WTC11 (cell line): ENCODE data around the gene RING1.

Experiments
- AR ChIP-seq: fragments of 250-450 bp; sonication (Bioruptor Pico); IDR thresholded peaks from 2 replicates; pipeline ENCODE4 v1.9.0; 2021; ENCODE audit warnings: mild to moderate bottlenecking
- CBFB ChIP-seq: sonication (generic); formaldehyde crosslinking; IDR thresholded peaks from 2 replicates; pipeline ENCODE4 v1.8.1; 2022; ENCODE audit warnings: mild to moderate bottlenecking, low read depth, missing genetic modification reagents
- CTCF ChIP-seq: fragments of 200-600 bp; IDR thresholded peaks from 2 replicates; pipeline ENCODE4 v1.8.0; 2022; ENCODE audit warnings: antibody characterized with exemption
- IRF2 ChIP-seq: sonication (generic); formaldehyde crosslinking; IDR thresholded peaks from 2 replicates; pipeline ENCODE4 v1.8.0; 2022; ENCODE audit warnings: low read depth, missing genetic modification reagents, borderline replicate concordance
- NFE2L1 ChIP-seq: sonication (generic); formaldehyde crosslinking; IDR thresholded peaks from 2 replicates; pipeline ENCODE4 v1.8.1; 2023; ENCODE audit warnings: missing genetic modification reagents
- NR1H2 ChIP-seq: sonication (generic); formaldehyde crosslinking; IDR thresholded peaks from 2 replicates; pipeline ENCODE4 v1.9.0; 2021; ENCODE audit warnings: mild to moderate bottlenecking, moderate library complexity, missing genetic modification reagents
- SMAD4 ChIP-seq: sonication (generic); formaldehyde crosslinking; IDR thresholded peaks from 2 replicates; pipeline ENCODE4 v1.8.0; 2022; ENCODE audit warnings: mild to moderate bottlenecking, missing genetic modification reagents
- TEAD4 ChIP-seq: sonication (generic); formaldehyde crosslinking; IDR thresholded peaks from 2 replicates; pipeline ENCODE4 v1.8.0; 2022; ENCODE audit warnings: mild to moderate bottlenecking, missing genetic modification reagents
- TF ChIP-seq, protein P1 (sequence below): fragments of 250-450 bp; sonication (Bioruptor Pico); IDR thresholded peaks from 2 replicates; pipeline ENCODE4 v1.9.0; 2021; ENCODE audit warnings: mild to moderate bottlenecking, borderline replicate concordance

DNA sequence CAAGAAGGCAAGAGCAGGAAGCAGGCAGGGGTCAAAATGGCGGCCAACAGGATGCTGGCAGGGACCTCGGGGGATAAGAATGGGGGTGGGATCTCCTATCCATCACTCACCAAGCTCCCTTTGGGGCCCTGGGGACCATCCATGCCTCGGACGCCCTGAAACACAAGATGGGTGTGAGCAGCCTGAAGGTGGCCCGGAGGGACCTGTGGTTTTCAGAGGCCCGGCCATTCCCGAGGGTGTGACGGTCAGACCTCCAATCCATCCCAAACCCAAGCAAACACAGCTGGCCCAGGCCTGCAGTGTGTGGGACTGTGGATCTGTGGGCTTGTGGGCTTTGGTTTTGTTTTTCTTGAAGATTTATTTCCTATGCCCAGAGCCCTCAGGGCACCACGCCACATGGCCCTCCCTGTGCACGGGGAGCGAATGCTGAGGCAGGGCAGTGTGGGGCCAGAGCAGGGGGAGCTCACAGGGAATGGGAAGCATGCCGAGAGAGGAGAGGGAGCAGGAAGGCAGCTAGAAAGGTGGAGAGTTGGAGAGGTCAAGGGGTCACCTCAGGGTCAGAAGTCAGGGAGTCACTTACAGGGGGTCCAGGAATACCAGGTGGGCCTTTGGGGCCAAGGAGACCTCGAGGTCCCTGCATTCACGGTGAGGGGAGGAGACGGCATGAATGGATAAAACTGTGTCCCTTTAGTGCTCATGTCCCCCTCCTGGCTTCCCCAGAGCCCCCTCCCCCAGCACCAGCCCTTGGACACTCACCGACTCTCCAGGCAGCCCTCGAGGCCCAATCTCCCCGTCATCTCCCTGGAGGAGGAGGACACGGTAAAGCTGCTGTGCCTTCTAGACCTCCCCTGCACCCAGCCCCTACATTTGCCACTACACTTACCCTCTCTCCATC, 30.5 kb upstream of the RING1 start:
- TF ChIP-seq NFE2L1 (CRISPR knock-in tag) (no peak), CTCF (no peak), AR (CRISPR knock-in tag) (no peak), NR1H2 (CRISPR knock-in tag) (no peak), TEAD4 (CRISPR knock-in tag) (no peak), CBFB (no peak), SMAD4 (no peak), IRF2 (CRISPR knock-in tag) (no peak)
- TF ChIP-seq, protein P1, sequence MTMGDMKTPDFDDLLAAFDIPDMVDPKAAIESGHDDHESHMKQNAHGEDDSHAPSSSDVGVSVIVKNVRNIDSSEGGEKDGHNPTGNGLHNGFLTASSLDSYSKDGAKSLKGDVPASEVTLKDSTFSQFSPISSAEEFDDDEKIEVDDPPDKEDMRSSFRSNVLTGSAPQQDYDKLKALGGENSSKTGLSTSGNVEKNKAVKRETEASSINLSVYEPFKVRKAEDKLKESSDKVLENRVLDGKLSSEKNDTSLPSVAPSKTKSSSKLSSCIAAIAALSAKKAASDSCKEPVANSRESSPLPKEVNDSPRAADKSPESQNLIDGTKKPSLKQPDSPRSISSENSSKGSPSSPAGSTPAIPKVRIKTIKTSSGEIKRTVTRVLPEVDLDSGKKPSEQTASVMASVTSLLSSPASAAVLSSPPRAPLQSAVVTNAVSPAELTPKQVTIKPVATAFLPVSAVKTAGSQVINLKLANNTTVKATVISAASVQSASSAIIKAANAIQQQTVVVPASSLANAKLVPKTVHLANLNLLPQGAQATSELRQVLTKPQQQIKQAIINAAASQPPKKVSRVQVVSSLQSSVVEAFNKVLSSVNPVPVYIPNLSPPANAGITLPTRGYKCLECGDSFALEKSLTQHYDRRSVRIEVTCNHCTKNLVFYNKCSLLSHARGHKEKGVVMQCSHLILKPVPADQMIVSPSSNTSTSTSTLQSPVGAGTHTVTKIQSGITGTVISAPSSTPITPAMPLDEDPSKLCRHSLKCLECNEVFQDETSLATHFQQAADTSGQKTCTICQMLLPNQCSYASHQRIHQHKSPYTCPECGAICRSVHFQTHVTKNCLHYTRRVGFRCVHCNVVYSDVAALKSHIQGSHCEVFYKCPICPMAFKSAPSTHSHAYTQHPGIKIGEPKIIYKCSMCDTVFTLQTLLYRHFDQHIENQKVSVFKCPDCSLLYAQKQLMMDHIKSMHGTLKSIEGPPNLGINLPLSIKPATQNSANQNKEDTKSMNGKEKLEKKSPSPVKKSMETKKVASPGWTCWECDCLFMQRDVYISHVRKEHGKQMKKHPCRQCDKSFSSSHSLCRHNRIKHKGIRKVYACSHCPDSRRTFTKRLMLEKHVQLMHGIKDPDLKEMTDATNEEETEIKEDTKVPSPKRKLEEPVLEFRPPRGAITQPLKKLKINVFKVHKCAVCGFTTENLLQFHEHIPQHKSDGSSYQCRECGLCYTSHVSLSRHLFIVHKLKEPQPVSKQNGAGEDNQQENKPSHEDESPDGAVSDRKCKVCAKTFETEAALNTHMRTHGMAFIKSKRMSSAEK (CRISPR knock-in tag), result no peak
